Measurements from ENCODE around the gene AKR1C3. TPM values are rescaled to one million over a fixed set of nuclear protein-coding genes. Genes with fewer than 3 reads are reported as not detected.

AKR1C3 gene
- polyA plus RNA-seq, 3 donors from 2014 or later = 219 to 534 (median 321) TPM

GRCh38 chr10:5071411-5072198 is 22.6 kb upstream of the AKR1C3 start:
- Mint-ChIP-seq H3K27me3 (ENCODE audit: low read depth in 3 of 3) (peaks cover 0 to 4% (median 0%) of the 10 kb centered on the region in 3 donors), H3K4me1 (no peaks in the 10 kb centered on the region), H3K27ac (no peak overlapping the region), H3K36me3 (no peaks in the 10 kb centered on the region), H3K4me3 (no peak overlapping the region), H3K9me3 (no peaks in the 10 kb centered on the region)
- DNase-seq = no peak

GRCh38 chr10:5073659-5074058 is 20.6 kb upstream of the AKR1C3 start:
- Mint-ChIP-seq H3K27me3 (ENCODE audit: low read depth in 3 of 3) (peaks cover 0 to 4% (median 0%) of the 10 kb centered on the region in 3 donors), H3K36me3 (no peaks in the 10 kb centered on the region), H3K9me3 (no peaks in the 10 kb centered on the region), H3K27ac (no peak overlapping the region), H3K4me3 (no peak overlapping the region), H3K4me1 (no peaks in the 10 kb centered on the region)
- no peak for DNase-seq

- H3K36me3 Mint-ChIP-seq = no peaks in the 10 kb centered on the region
- no peaks in the 10 kb centered on the region for H3K9me3 Mint-ChIP-seq
- H3K27me3 Mint-ChIP-seq (ENCODE audit: low read depth in 3 of 3) = peaks cover 0 to 4% (median 2%) of the 10 kb centered on the region in 3 donors
- no peak for DNase-seq
- no peak overlapping the region for H3K4me3 Mint-ChIP-seq
- H3K27ac Mint-ChIP-seq = no peak overlapping the region
- no peaks in the 10 kb centered on the region for H3K4me1 Mint-ChIP-seq
Measured at GRCh38 chr10:5076615-5077014, 17.6 kb upstream of the AKR1C3 start.

- no peak overlapping the region for H3K27ac Mint-ChIP-seq
- H3K36me3 Mint-ChIP-seq = no peaks in the 10 kb centered on the region
- no peak for DNase-seq
- H3K9me3 Mint-ChIP-seq = no peaks in the 10 kb centered on the region
- H3K4me3 Mint-ChIP-seq = no peak overlapping the region
- H3K4me1 Mint-ChIP-seq = no peaks in the 10 kb centered on the region
- H3K27me3 Mint-ChIP-seq (ENCODE audit: low read depth in 3 of 3) = peaks cover 0 to 4% (median 2%) of the 10 kb centered on the region in 3 donors
Measured at GRCh38 chr10:5078547-5079180, 15.6 kb upstream of the AKR1C3 start.

GRCh38 chr10:5079306-5079830 is 14.8 kb upstream of the AKR1C3 start:
- no peaks in the 10 kb centered on the region for H3K9me3 Mint-ChIP-seq
- H3K4me3 Mint-ChIP-seq = no peak overlapping the region
- H3K4me1 Mint-ChIP-seq = no peaks in the 10 kb centered on the region
- no peak for DNase-seq
- peaks cover 0 to 4% (median 2%) of the 10 kb centered on the region in 3 donors for H3K27me3 Mint-ChIP-seq (ENCODE audit: low read depth in 3 of 3)
- H3K27ac Mint-ChIP-seq = no peak overlapping the region
- no peaks in the 10 kb centered on the region for H3K36me3 Mint-ChIP-seq

GRCh38 chr10:5079836-5080235 is 14.4 kb upstream of the AKR1C3 start:
- H3K27me3 Mint-ChIP-seq (ENCODE audit: low read depth in 3 of 3) = peaks cover 0 to 4% (median 2%) of the 10 kb centered on the region in 3 donors
- no peaks in the 10 kb centered on the region for H3K4me1 Mint-ChIP-seq
- no peak overlapping the region for H3K4me3 Mint-ChIP-seq
- no peak for DNase-seq
- H3K9me3 Mint-ChIP-seq = no peaks in the 10 kb centered on the region
- no peaks in the 10 kb centered on the region for H3K36me3 Mint-ChIP-seq
- no peak overlapping the region for H3K27ac Mint-ChIP-seq

- no peak overlapping the region for H3K4me3 Mint-ChIP-seq
- no peaks in the 10 kb centered on the region for H3K9me3 Mint-ChIP-seq
- H3K27ac Mint-ChIP-seq = no peak overlapping the region
- no peaks in the 10 kb centered on the region for H3K36me3 Mint-ChIP-seq
- H3K27me3 Mint-ChIP-seq (ENCODE audit: low read depth in 3 of 3) = peaks cover 0 to 4% (median 2%) of the 10 kb centered on the region in 3 donors
- no peak for DNase-seq
- H3K4me1 Mint-ChIP-seq = no peaks in the 10 kb centered on the region
Measured at GRCh38 chr10:5081091-5081490, 13.1 kb upstream of the AKR1C3 start.

GRCh38 chr10:5088703-5089261 is 5.4 kb upstream of the AKR1C3 start:
- Mint-ChIP-seq H3K4me3 (no peak overlapping the region), H3K27ac (no peak overlapping the region), H3K4me1 (peaks cover 6 to 10% of the 10 kb centered on the region in 2 donors), H3K9me3 (peaks cover 0 to 2% (median 0%) of the 10 kb centered on the region in 6 donors), H3K36me3 (peaks cover 0 to 7% (median 0%) of the 10 kb centered on the region in 3 donors), H3K27me3 (ENCODE audit: low read depth in 3 of 3) (peaks cover 0 to 1% (median 1%) of the 10 kb centered on the region in 3 donors)
- no peak for DNase-seq

GRCh38 chr10:5089865-5090264 is 4.3 kb upstream of the AKR1C3 start:
- peaks cover 0 to 1% (median 1%) of the 10 kb centered on the region in 3 donors for H3K27me3 Mint-ChIP-seq (ENCODE audit: low read depth in 3 of 3)

GRCh38 chr10:5090551-5090950 is 3.7 kb upstream of the AKR1C3 start:
- peaks cover 0 to 2% (median 0%) of the 10 kb centered on the region in 6 donors for H3K9me3 Mint-ChIP-seq
- no peak overlapping the region for H3K27ac Mint-ChIP-seq
- DNase-seq = no peak
- peaks cover 0 to 1% (median 1%) of the 10 kb centered on the region in 3 donors for H3K27me3 Mint-ChIP-seq (ENCODE audit: low read depth in 3 of 3)
- H3K36me3 Mint-ChIP-seq = peaks cover 0 to 7% (median 0%) of the 10 kb centered on the region in 3 donors
- H3K4me3 Mint-ChIP-seq = no peak overlapping the region
- H3K4me1 Mint-ChIP-seq = peaks cover 6 to 13% of the 10 kb centered on the region in 2 donors

More at GRCh38 chr10:5089865-5090264, 4.3 kb upstream of the AKR1C3 start:
- H3K27ac Mint-ChIP-seq = peak overlapping the region in 5 of 6 donors; percentile 29 to 88 (median 32)
- H3K4me3 Mint-ChIP-seq = peak overlapping the region in 4 of 5 donors; percentile 13 to 48 (median 22)
- peaks cover 6 to 12% of the 10 kb centered on the region in 2 donors for H3K4me1 Mint-ChIP-seq
- H3K9me3 Mint-ChIP-seq = peaks cover 0 to 2% (median 0%) of the 10 kb centered on the region in 6 donors
- peaks cover 0 to 7% (median 0%) of the 10 kb centered on the region in 3 donors for H3K36me3 Mint-ChIP-seq
- DNase-seq = peak; percentile 22 to 47 (median 38)

GRCh38 chr10:5091196-5091595 is 3.0 kb upstream of the AKR1C3 start:
- Mint-ChIP-seq H3K9me3 (peaks cover 0 to 2% (median 0%) of the 10 kb centered on the region in 6 donors), H3K36me3 (peaks cover 0 to 7% (median under 1%) of the 10 kb centered on the region in 3 donors), H3K4me3 (no peak overlapping the region), H3K27ac (no peak overlapping the region), H3K4me1 (peaks cover 10 to 19% of the 10 kb centered on the region in 2 donors), H3K27me3 (ENCODE audit: low read depth in 3 of 3) (peaks cover 0 to 1% (median 1%) of the 10 kb centered on the region in 3 donors)
- DNase-seq = no peak

GRCh38 chr10:5092375-5092774 is 1.8 kb upstream of the AKR1C3 start:
- H3K4me1 Mint-ChIP-seq = peaks cover 21 to 31% of the 10 kb centered on the region in 2 donors
- no peak overlapping the region for H3K27ac Mint-ChIP-seq

GRCh38 chr10:5092848-5093790 is 1.1 kb upstream of the AKR1C3 start:
- Mint-ChIP-seq H3K4me3 (peak overlapping the region in 1 of 5 donors; percentile 22), H3K9me3 (peaks cover 0 to 2% (median 0%) of the 10 kb centered on the region in 6 donors), H3K4me1 (peaks cover 29 to 39% of the 10 kb centered on the region in 2 donors), H3K36me3 (peaks cover 8 to 16% (median 8%) of the 10 kb centered on the region in 3 donors), H3K27me3 (ENCODE audit: low read depth in 3 of 3) (peaks cover 0 to 1% (median 0%) of the 10 kb centered on the region in 3 donors), H3K27ac (no peak overlapping the region)
- DNase-seq = no peak

More at GRCh38 chr10:5092375-5092774, 1.8 kb upstream of the AKR1C3 start:
- peaks cover 0 to 2% (median 0%) of the 10 kb centered on the region in 6 donors for H3K9me3 Mint-ChIP-seq
- H3K4me3 Mint-ChIP-seq = no peak overlapping the region
- H3K27me3 Mint-ChIP-seq (ENCODE audit: low read depth in 3 of 3) = peaks cover 0 to 1% (median 0%) of the 10 kb centered on the region in 3 donors
- no peak for DNase-seq
- H3K36me3 Mint-ChIP-seq = peaks cover 5 to 11% (median 10%) of the 10 kb centered on the region in 3 donors
